H1 (cell line): ENCODE results near the gene PPRC1. TPM values are rescaled to one million over a fixed set of nuclear protein-coding genes. Genes with fewer than 3 reads are reported as not detected.
A peak's percentile ranks its signal among the peaks of the same experiment; 100 is the strongest.

Experiments used
- CTCF ChIA-PET: fragments of 300-600 bp; sonication (Branson Sonifier 250); formaldehyde crosslinking; loops from one replicate; lab custom pipeline; 2021; ENCODE audit not compliant: partially characterized antibody; lab: Charles Lee
- POLR2A ChIA-PET: fragments of 300-600 bp; sonication (Branson Sonifier 250); formaldehyde crosslinking; loops from one replicate; lab custom pipeline; 2021; ENCODE audit warnings: inconsistent platforms; ENCODE audit not compliant: partially characterized antibody; lab: Charles Lee
- DNase-seq, 2 experiments: peaks; one replicate each; pipeline versions ENCODE4 v3.0.0 to v3.0.0-alpha.2; 2010 to 2022; ENCODE audit warnings: low spot score in 2 of 2, low read depth in 1 of 2, mixed read lengths in 1 of 2
- FAIRE-seq: peaks from 2 replicates; lab custom pipeline; 2011; peaks lifted over from hg19 to GRCh38; lab: Jason Lieb, UNC
- H2AFZ ChIP-seq: 2 replicates; pipeline ENCODE4 v1.8.1; 2012; ENCODE audit warnings: low read length, inconsistent platforms
- H2AK5ac ChIP-seq: 2 replicates; pipeline ENCODE4 v1.6.1; 2013; ENCODE audit warnings: low read depth, low read length
- H2BK120ac ChIP-seq: replicated peaks from 2 replicates; pipeline ENCODE3; 2013; ENCODE audit warnings: low read depth, low read length, inconsistent platforms
- H2BK12ac ChIP-seq: 2 replicates; pipeline ENCODE4 v1.6.1; 2013; ENCODE audit warnings: low read depth, low read length
- H2BK15ac ChIP-seq: 2 replicates; pipeline ENCODE4 v1.6.1; 2013; ENCODE audit warnings: low read length
- H2BK20ac ChIP-seq: 2 replicates; pipeline ENCODE4 v1.6.1; 2013; ENCODE audit warnings: low read length
- H2BK5ac ChIP-seq: 2 replicates; pipeline ENCODE4 v1.6.1; 2013; ENCODE audit warnings: low read depth, low read length
- H3K14ac ChIP-seq: 2 replicates; pipeline ENCODE4 v1.6.1; 2013; ENCODE audit warnings: inconsistent platforms; ENCODE audit not compliant: insufficient read length
- H3K18ac ChIP-seq: 2 replicates; pipeline ENCODE4 v1.6.1; 2013; ENCODE audit warnings: low read length; ENCODE audit errors: extremely low read depth
- H3K23ac ChIP-seq: 2 replicates; pipeline ENCODE4 v1.6.1; 2013; ENCODE audit warnings: inconsistent platforms; ENCODE audit not compliant: insufficient read length
- H3K23me2 ChIP-seq: 2 replicates; pipeline ENCODE4 v1.6.1; 2013; ENCODE audit warnings: low read depth, low read length
- H3K27ac ChIP-seq: 2 replicates; pipeline ENCODE4 v1.6.1; 2011; ENCODE audit warnings: low read depth, low read length, inconsistent platforms
- H3K27me3 ChIP-seq, 4 experiments: replicated peaks in 1 of 4; 1 replicate in 1 of 4; 2 replicates in 3 of 4; pipeline versions ENCODE4 v1.6.1 to v1.8.1; 2011 to 2013; ENCODE audit warnings: low read length in 3 of 4, mild to moderate bottlenecking in 3 of 4, inconsistent platforms in 2 of 4, mixed read lengths in 2 of 4, moderate library complexity in 1 of 4; ENCODE audit not compliant: control insufficient read depth in 3 of 4, insufficient read depth in 3 of 4; ENCODE audit errors: extremely low read depth in 1 of 4
- H3K36me3 ChIP-seq, 4 experiments: 2 replicates each; pipeline versions ENCODE4 v1.6.1 to v1.8.1; 2011 to 2013; ENCODE audit warnings: mild to moderate bottlenecking in 4 of 4, low read length in 3 of 4, moderate library complexity in 2 of 4, control low read depth in 1 of 4, inconsistent platforms in 1 of 4; ENCODE audit not compliant: insufficient read depth in 4 of 4, control insufficient read depth in 2 of 4
- H3K4ac ChIP-seq: replicated peaks from 2 replicates; pipeline ENCODE3; 2013; ENCODE audit warnings: low read length, low read depth, mixed read lengths, inconsistent platforms; ENCODE audit not compliant: insufficient read length
- H3K4me1 ChIP-seq, 4 experiments: replicated peaks in 1 of 4; 1 replicate in 1 of 4; 2 replicates in 3 of 4; pipeline versions ENCODE4 v1.6.1 to v1.8.1; 2011 to 2013; ENCODE audit warnings: low read length in 3 of 4, inconsistent platforms in 2 of 4, mixed read lengths in 1 of 4; ENCODE audit not compliant: insufficient read depth in 4 of 4, control insufficient read depth in 3 of 4
- H3K4me2 ChIP-seq, 2 experiments: 2 replicates each; pipeline versions ENCODE4 v1.6.1 to v1.8.1; 2011 to 2013; ENCODE audit warnings: low read depth in 2 of 2, low read length in 2 of 2, control low read depth in 1 of 2, inconsistent platforms in 1 of 2, mild to moderate bottlenecking in 1 of 2; ENCODE audit not compliant: insufficient read depth in 1 of 2
- H3K4me3 ChIP-seq, 4 experiments: fragments of 200-600, 300-600 bp in 1 of 4; sonication (generic), shearing (Covaris generic), sonication (Bioruptor Twin) in 1 of 4; 2 replicates each; pipeline versions ENCODE4 v1.5.1 to v1.8.1; 2011 to 2016; ENCODE audit warnings: low read length in 4 of 4, low read depth in 3 of 4, control low read depth in 2 of 4, inconsistent platforms in 2 of 4, mild to moderate bottlenecking in 2 of 4, mixed read lengths in 1 of 4, moderate library complexity in 1 of 4; ENCODE audit not compliant: insufficient read depth in 2 of 4; ENCODE audit errors: extremely low read depth in 1 of 4
- H3K56ac ChIP-seq: replicated peaks from 2 replicates; pipeline ENCODE3; 2013; ENCODE audit warnings: low read depth, mild to moderate bottlenecking, mixed read lengths, low read length, inconsistent platforms; ENCODE audit not compliant: insufficient read length
- H3K79me1 ChIP-seq: 2 replicates; pipeline ENCODE4 v1.6.1; 2013; ENCODE audit warnings: low read depth, low read length, control low read depth
- H3K79me2 ChIP-seq, 2 experiments: 2 replicates each; pipeline versions ENCODE4 v1.6.1 to v1.8.1; 2012 to 2013; ENCODE audit warnings: low read length in 2 of 2, mild to moderate bottlenecking in 2 of 2, inconsistent platforms in 1 of 2; ENCODE audit not compliant: insufficient read depth in 2 of 2, control insufficient read depth in 1 of 2
- H3K9ac ChIP-seq, 4 experiments: replicated peaks in 1 of 4; 1 replicate in 1 of 4; 2 replicates in 3 of 4; pipeline versions ENCODE4 v1.6.1 to v1.8.1; 2011 to 2013; ENCODE audit warnings: low read depth in 3 of 4, low read length in 3 of 4, control low read depth in 2 of 4, mild to moderate bottlenecking in 2 of 4, moderate library complexity in 2 of 4, inconsistent platforms in 1 of 4; ENCODE audit errors: extremely low read depth in 1 of 4
- H3K9me3 ChIP-seq, 2 experiments: 2 replicates each; pipeline versions ENCODE4 v1.6.1 to v1.8.1; 2012 to 2013; ENCODE audit warnings: mild to moderate bottlenecking in 2 of 2, moderate library complexity in 2 of 2, control low read depth in 1 of 2, inconsistent platforms in 1 of 2, low read depth in 1 of 2, low read length in 1 of 2, mixed read lengths in 1 of 2; ENCODE audit not compliant: insufficient read depth in 2 of 2
- H4K20me1 ChIP-seq, 2 experiments: replicated peaks in 1 of 2; 2 replicates each; pipeline versions ENCODE3 to v1.8.1; 2011 to 2013; ENCODE audit warnings: inconsistent platforms in 2 of 2, low read length in 2 of 2, mild to moderate bottlenecking in 1 of 2; ENCODE audit not compliant: insufficient read depth in 2 of 2, control insufficient read depth in 1 of 2
- H4K5ac ChIP-seq: 2 replicates; pipeline ENCODE4 v1.6.1; 2013; ENCODE audit warnings: low read length, low read depth, mixed read lengths, inconsistent platforms; ENCODE audit not compliant: insufficient read length
- H4K8ac ChIP-seq: 2 replicates; pipeline ENCODE4 v1.8.0; 2013; ENCODE audit warnings: mild to moderate bottlenecking, moderate library complexity, low read length, inconsistent platforms; ENCODE audit not compliant: insufficient read depth; ENCODE audit errors: extremely low read depth
- H4K91ac ChIP-seq: replicated peaks from 2 replicates; pipeline ENCODE3; 2013; ENCODE audit warnings: low read length, mixed read lengths, inconsistent platforms; ENCODE audit not compliant: insufficient read length
- CBX5 ChIP-seq: fragments of 300-800, 300-1000 bp; sonication (generic); IDR thresholded peaks from 2 replicates; pipeline ENCODE4 v1.7.1; 2016; ENCODE audit warnings: antibody characterized with exemption, low read length, low read depth
- E2F6 ChIP-seq: IDR thresholded peaks from 2 replicates; pipeline ENCODE4 v1.6.1; 2012; ENCODE audit warnings: inconsistent platforms
- EZH2 ChIP-seq: fragments of 200-600 bp; sonication (generic); IDR thresholded peaks from 2 replicates; pipeline ENCODE4 v1.7.1; 2012; ENCODE audit warnings: low read depth, mild to moderate bottlenecking, moderate library complexity, low read length, inconsistent platforms; ENCODE audit not compliant: severe bottlenecking
- HDAC2 ChIP-seq, 2 experiments: fragments of 300-600 bp in 1 of 2; sonication (generic) in 1 of 2; IDR thresholded peaks; 2 replicates each; pipeline ENCODE4 v1.6.1; 2011 to 2012; ENCODE audit warnings: low read depth in 2 of 2, low read length in 2 of 2, mild to moderate bottlenecking in 2 of 2, moderate library complexity in 2 of 2, borderline replicate concordance in 1 of 2, inconsistent platforms in 1 of 2
- HDAC6 ChIP-seq: IDR thresholded peaks from one replicate; pipeline ENCODE4 v1.7.1; 2012; ENCODE audit warnings: low read depth, mild to moderate bottlenecking, inconsistent platforms, low read length, moderate library complexity
- JUND ChIP-seq: IDR thresholded peaks from 2 replicates; pipeline ENCODE4 v1.6.1; 2011; ENCODE audit warnings: mild to moderate bottlenecking, improper control_type of control experiment, low read length
- NRF1 ChIP-seq: IDR thresholded peaks from 2 replicates; pipeline ENCODE4 v1.6.1; 2011; ENCODE audit warnings: mild to moderate bottlenecking, low read depth, low read length, improper control_type of control experiment
- POU5F1 ChIP-seq: IDR thresholded peaks from 2 replicates; pipeline ENCODE4 v1.6.1; 2011; ENCODE audit warnings: low read depth, mild to moderate bottlenecking, low read length, moderate library complexity
- SP4 ChIP-seq: IDR thresholded peaks from 2 replicates; pipeline ENCODE4 v1.6.1; 2012; ENCODE audit warnings: low read length, inconsistent platforms
- SRF ChIP-seq: IDR thresholded peaks from 2 replicates; pipeline ENCODE4 v1.6.1; 2011; ENCODE audit warnings: mild to moderate bottlenecking, low read depth, low read length, moderate library complexity
- WGBS, 2 experiments: shearing (Covaris generic) in 1 of 2; methylation state at CpG; one replicate each; pipeline versions ENCODE4 v1.1.6 to v1.1.7; 2013 to 2015; ENCODE audit warnings: low lambda C conversion rate in 2 of 2, mixed read lengths in 2 of 2, inconsistent platforms in 1 of 2, low coverage in 1 of 2, missing lambda C conversion rate in 1 of 2; ENCODE audit not compliant: insufficient replicate concordance in 2 of 2, insufficient coverage in 1 of 2, insufficient read length in 1 of 2; ENCODE audit errors: extremely low coverage in 1 of 2, missing lambda C conversion rate in 1 of 2; 5-methylcytosine and 5-hydroxymethylcytosine counted together
- polyA plus RNA-seq, 7 experiments: library from polyadenylated mRNA; depleted of rRNA in 3 of 7; stranded (reverse) in 5 of 7; unstranded in 2 of 7; fragments of >200 nt in 5 of 7; fragments of 200-250 nt in 2 of 7; gene quantifications; 1 replicate in 5 of 7; 2 replicates in 1 of 7; 4 replicates in 1 of 7; pipeline versions ENCODE4 v1.2.1 to v1.2.3, GENCODE V29; 2011 to 2013; ENCODE audit warnings: missing spikeins in 2 of 7, mixed read lengths in 2 of 7
- total RNA-seq: library from RNA; stranded (reverse); fragmentation: NEBNext Ultra II Directional; extraction: Animal tissue kit (Norgen Biotek cat#: 25700); gene quantifications from 2 replicates; pipeline ENCODE4 v1.2.1, GENCODE V29; 2021

The PPRC1 gene
- total and polyA plus RNA-seq, 2 of the 8 experiments (the other 6 are each of a cell fraction or from before 2014, with no cell fraction given): 46.5 to 88.4 TPM

GRCh38 chr10:102113261-102113955 is 19.4 kb upstream of the PPRC1 start:
- Histone ChIP-seq H2BK20ac (no peak overlapping the region), H2AK5ac (peak overlapping the region; percentile 68; the same call in 1 of the 2 replicates), H2AFZ (no peak overlapping the region), H2BK120ac (no peak overlapping the region), H4K5ac (no peak overlapping the region), H3K4me3 (peak overlapping the region; percentile 83 to 96 (median 88)), H3K4ac (no peak overlapping the region), H3K27me3 (no peaks in the 10 kb centered on the region), H3K36me3 (peaks cover 27 to 35% (median 31%) of the 10 kb centered on the region in 4 experiments), H4K91ac (no peak overlapping the region), H2BK5ac (0 out of 2 replicates have a peak overlapping the region, but pooled peaks have one; percentile 64), H3K56ac (no peak overlapping the region), H3K79me2 (peaks cover 24 to 72% of the 10 kb centered on the region in 2 experiments), H4K20me1 (peaks cover 35 to 39% of the 10 kb centered on the region in 2 experiments), H3K4me1 (peaks cover 16 to 41% (median 26%) of the 10 kb centered on the region in 4 experiments), H3K18ac (0 out of 2 replicates have a peak overlapping the region, but pooled peaks have one; percentile 57), H3K79me1 (peaks cover 20% of the 10 kb centered on the region; the same call in 1 of the 2 replicates), H2BK12ac (no peak overlapping the region; the same call in 1 of the 2 replicates), H3K9ac (peak overlapping the region in 2 of 4 experiments; percentile 53 to 80; a peak in 3 of 7 replicates), H4K8ac (no peak overlapping the region), H3K14ac (no peak overlapping the region), H2BK15ac (0 out of 2 replicates have a peak overlapping the region, but pooled peaks have one; percentile 13), H3K23me2 (peaks cover 6% of the 10 kb centered on the region), H3K27ac (no peak overlapping the region), H3K4me2 (peak overlapping the region; percentile 65 to 82), H3K23ac (no peak overlapping the region), H3K9me3 (no peaks in the 10 kb centered on the region)
- POLR2A ChIA-PET: interaction anchor here (0.6 to 5.0 kb wide), 15 partner anchors 10 to 419 kb away, joined by 3 to 34 read pairs (median 5); partner anchors contain the start of genes NOLC1 and OGA
- no peak for TF ChIP-seq HDAC2 (IDR thresholded peaks at IDR 0.05; ENCODE audit: borderline replicate concordance in 1 of 2, low read depth in 2 of 2, low read length in 2 of 2)
- no peak for TF ChIP-seq HDAC6
- no peak for TF ChIP-seq POU5F1
- TF ChIP-seq EZH2: no peak
- no peak for TF ChIP-seq JUND
- no peak for TF ChIP-seq E2F6
- no peak for TF ChIP-seq SRF
- TF ChIP-seq NRF1: no peak
- no peak for TF ChIP-seq SP4
- no peak for TF ChIP-seq CBX5
- 77% methylated on average over 7 of the region's 7 CpGs; no CpG with 5 or more reads in 1 of the 2 experiments for WGBS, 2 experiments
- CTCF ChIA-PET: interaction anchor here (0.6 to 7.9 kb wide), 18 partner anchors 10 to 506 kb away, joined by 3 to 86 read pairs (median 4); partner anchors contain the start of gene NOLC1
- no peak for FAIRE-seq
- DNase-seq: no peak
